Fibroblast of peridontal ligament (primary cell): ENCODE measurements around the gene NHEJ1.

Source experiments
- DNase-seq: peaks from one replicate; pipeline ENCODE4 v3.0.0-alpha.2; 2010; ENCODE audit errors: extremely low read depth

NHEJ1 gene

GRCh38 chr2:219167997-219168396 lies 7.4 kb upstream of the NHEJ1 start:
- no peak for DNase-seq

GRCh38 chr2:219165058-219165911 lies 4.7 kb upstream of the NHEJ1 start:
- no peak for DNase-seq

DNA sequence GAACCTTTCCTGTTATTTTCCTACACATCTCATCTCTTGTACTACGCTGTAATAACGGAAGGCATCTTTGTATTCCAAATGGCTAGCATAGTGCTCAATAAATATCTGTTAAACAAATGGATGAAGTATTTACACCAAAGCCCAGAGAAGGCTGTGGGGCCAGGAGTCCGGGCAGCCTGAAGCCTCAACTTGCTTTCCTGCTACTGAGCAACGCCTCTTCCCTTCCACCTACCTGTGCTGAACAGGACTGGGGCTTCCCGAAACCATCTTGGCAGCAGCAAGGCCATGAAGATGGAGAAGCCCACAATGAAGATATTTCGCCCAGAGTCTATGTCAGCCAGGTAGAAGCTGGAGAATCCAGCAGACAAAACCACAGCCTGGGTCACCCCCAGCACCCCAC lies 2.5 kb upstream of the NHEJ1 start:
- no peak for DNase-seq

DNA sequence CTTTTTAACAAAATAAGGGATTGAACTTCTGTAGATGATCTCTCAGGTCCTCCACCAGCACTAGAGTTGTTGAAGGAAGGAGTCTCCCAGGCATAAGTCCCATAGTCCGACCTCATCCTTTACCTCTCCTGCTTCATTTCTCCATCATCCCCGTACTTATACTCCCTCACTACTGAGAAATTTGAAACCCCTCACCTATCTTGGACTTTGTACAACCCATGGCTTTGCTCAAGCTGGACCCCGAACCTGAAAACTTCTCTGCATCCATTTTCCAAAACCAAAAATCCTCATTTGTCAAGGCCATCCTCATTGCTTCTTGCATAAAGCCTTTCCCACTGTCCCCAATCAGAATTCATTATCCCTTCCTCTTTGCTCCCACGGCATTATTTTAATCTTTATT lies 482 bp upstream of the NHEJ1 start:
- no peak for DNase-seq

GRCh38 chr2:219159771-219160185 lies 837 bp downstream of the NHEJ1 start:
- DNase-seq = no peak

DNA sequence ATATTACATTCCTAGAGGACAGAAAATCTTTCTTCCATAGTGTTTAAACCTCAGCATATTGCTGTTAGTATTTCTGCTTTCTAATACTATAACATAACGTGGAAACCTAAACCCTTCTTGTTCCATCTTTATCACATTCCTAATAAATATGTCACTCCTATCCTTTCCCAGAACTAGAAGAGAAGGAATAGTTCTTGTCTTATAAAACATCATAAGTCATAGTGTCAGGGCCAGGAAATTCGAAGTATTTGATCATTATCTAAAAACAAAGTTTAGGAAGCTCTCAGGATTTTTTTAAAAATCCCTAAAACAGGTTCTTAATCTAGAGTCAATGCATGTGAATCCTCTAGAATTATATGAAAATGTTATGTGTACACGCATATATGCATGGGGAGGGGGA lies 2.0 kb downstream of the NHEJ1 start:
- no peak for DNase-seq

DNA sequence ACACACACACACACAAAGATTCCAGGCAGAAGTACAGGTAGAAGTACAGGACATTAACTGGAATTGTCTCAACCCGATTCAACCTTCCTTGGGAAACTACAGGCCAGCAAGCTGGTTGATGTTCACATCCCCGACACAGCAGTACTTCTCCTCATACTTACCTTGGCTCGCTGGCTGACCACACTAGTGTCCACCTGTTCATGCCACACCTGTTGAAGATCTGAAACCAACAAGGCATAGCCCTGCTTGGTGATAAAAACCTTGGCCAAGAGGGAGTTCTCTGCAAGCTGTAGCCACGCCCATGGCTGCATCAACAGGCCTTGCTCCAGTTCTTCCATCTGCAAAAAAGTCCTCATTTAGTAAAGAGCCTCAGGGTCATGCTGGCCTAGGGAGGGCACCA lies 2.6 kb downstream of the NHEJ1 start:
- DNase-seq = no peak

DNA sequence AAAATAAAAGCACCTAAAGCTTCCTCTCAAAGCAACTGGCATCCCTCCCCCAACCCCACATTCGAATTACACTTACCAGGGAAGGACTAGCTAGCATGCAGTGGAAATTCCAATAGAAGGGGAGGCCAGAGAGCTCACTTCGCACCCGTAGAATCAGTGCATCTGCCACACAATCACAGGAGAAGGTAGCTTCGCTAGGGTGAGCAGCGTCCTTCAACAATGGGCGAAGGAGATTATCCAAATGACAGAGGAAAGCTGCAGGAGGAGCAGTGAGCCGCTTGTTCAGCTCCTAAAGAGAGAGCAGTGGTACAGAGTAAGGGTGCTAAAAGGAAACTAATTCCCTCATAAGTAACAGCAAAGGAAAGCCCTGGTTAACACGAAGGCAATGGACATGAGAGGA lies 3.2 kb downstream of the NHEJ1 start:
- DNase-seq = no peak

- DNase-seq = peak; percentile 86
Measured at GRCh38 chr2:219155054-219155644, 5.5 kb downstream of the NHEJ1 start.

GRCh38 chr2:219149667-219150066 lies 10.9 kb downstream of the NHEJ1 start:
- DNase-seq = peak; percentile 37

DNA sequence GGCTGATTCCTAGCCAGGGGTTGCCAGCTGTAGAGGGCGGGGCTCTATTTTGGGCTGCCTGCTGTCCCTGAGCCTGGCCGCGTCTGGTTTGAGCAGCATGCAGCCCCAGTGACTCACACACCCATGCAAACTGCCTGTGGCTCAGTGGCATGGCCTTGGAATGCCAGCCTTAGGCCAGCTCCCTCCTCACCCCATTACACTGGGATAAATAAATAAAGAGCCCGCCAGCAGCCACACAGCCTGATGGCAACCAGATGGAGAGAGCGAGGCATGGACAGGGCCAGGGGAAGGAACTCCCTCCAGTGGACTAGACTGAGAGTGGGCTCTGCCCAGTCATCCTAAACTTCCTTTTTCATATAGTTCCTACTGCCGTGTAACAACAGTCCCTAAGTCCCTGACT lies 18.3 kb downstream of the NHEJ1 start:
- peak; percentile 96 for DNase-seq

GRCh38 chr2:219140722-219141121 lies 19.9 kb downstream of the NHEJ1 start:
- no peak for DNase-seq

GRCh38 chr2:219133976-219134375 lies 26.6 kb downstream of the NHEJ1 start:
- DNase-seq = no peak

DNA sequence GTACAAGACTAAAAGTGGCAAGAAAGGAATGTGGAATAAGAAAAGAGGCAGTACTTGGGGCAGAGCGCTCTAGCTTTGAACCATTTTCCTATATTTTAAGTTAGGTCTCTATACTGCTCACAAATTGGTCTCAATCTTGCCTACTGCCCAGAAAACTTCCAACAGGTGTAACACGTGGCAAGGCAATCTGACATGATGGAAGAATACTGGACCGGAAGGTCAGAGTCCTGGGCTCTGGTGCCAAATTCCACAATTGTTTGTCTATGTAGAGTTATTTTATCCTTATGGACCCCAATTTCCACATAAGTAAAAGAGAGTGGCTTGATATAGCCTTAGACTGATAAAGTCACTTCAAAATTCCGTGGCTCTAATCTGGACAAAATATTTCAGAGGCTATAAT lies 28.9 kb downstream of the NHEJ1 start:
- no peak for DNase-seq

DNA sequence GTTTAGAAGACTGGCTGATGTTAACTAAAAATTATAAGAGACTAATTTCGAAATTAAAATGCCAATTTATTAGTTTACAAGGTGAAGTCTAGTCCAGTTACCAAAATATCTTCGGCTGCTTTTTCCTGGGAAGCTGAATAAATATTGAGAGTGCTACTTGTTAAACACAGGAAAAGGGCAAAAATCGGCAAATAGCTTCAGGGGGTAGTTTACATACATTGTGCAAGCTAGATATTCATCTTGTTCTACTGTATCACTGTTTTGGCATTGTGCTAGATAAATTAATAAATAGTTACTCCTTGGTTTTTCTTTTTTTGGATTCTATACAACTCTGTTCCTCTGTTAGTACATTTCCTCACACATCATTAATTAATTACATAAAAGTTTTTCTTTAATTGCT lies 29.3 kb downstream of the NHEJ1 start:
- DNase-seq = no peak

GRCh38 chr2:219129589-219129988 lies 31.0 kb downstream of the NHEJ1 start:
- DNase-seq = no peak

DNA sequence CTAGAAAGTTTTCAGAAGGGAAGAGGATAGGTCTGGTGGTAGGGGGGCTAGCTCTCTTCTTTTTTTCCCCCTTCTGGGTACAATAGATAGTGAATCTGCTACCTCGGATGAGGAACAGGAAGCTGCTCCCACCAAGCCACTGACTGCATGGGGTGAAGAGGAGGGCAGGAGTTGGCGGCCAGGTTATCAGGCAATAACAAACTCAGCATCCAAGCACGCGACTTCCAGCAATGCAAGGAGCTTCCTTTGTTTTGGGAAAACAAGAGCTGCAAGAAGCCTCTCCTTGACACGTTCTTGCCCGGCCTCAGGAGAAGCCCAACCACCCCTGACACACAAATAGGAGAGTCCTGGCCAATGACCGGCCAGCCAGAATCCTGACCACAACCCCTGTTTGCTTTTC lies 32.2 kb downstream of the NHEJ1 start:
- DNase-seq = no peak

DNA sequence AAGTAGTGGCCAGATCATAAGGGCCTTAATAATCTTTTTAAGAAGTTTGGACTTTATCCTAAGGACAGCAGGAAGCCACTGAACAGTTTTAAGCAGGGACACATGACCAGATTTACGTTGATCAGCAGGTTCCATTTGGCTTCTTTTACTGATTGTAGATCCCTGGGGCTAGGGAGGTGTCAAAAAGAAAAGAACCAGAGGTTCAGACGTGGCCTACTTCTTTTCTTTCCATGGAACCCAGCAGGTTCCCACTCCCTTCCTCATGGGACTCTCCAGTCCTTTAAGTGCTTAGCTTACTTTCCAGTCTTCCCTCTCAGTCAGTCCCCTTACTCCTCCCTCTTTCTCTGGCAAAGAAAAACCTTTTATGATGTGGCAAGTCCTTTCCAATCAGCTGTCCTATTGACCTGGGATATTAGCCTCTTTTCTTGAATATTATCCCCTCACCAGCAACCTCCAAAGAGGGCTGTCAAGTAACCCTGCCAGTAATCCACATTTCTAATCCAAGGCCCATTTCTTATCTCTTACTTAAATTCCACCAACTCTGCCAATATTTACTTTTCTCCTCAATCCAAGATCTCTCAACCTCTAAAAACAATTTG lies 33.5 kb downstream of the NHEJ1 start:
- no peak for DNase-seq

DNA sequence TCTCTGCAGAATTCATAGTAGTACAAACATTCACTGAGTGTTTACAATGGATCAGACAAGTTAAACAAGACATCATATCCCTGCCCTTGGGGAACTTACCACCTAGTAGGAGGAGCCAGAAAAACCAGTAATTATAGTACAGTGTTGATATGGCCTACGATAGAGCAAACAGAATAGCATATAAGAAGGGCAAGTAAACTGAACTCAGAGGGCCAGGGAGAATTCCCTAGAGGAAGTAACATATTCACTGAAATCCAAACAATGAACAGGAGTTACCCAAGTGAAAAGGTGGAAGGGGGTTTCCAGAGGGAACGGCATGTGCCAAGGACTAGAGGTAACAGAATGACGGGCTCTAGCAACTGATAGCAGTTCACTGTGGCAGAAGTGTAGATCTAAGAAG lies 34.1 kb downstream of the NHEJ1 start:
- peak; percentile 4 for DNase-seq

DNA sequence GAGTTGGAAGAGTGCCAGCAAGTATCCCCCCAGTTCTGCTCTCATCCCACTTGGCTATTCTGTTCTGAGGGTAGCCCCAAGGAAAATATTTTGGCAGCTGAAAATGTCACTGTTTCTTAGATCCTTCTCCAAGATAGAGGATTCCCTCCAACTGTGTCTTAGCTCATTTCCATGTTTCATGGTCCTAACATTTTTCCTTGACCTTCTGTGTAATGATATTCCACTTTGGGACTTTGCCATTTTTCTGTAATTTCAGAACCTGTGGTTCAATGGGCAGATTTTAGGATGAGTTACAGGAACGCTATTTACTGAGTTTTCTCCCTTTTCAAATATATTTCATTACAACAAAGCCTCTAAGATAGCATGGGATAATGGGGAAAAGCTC lies 34.7 kb downstream of the NHEJ1 start:
- DNase-seq = peak; percentile 69

GRCh38 chr2:219125225-219125885 lies 35.3 kb downstream of the NHEJ1 start:
- peak; percentile 73 for DNase-seq

- DNase-seq = peak; percentile 48
Measured at GRCh38 chr2:219124381-219125110, 36.1 kb downstream of the NHEJ1 start.
